Measurements from ENCODE around the gene MORC1. TPM values are rescaled to one million over a fixed set of nuclear protein-coding genes. Genes with fewer than 3 reads are reported as not detected.

Gene MORC1
- total RNA-seq, 1 experiment from 2014 or later: not detected

- Histone ChIP-seq H3K27me3 (replicated peaks; ENCODE audit: control insufficient read depth, insufficient read depth, low read length) (no peaks in the 10 kb centered on the region), H3K36me3 (ENCODE audit: control insufficient read depth, insufficient read depth, low read length) (no peaks in the 10 kb centered on the region), H3K9me3 (no peaks in the 10 kb centered on the region), H3K4me3 (ENCODE audit: low read depth, low read length) (no peak overlapping the region), H3K4me1 (no peaks in the 10 kb centered on the region)
- POLR2A ChIA-PET: no interaction called here
- no TSS peak for BruUV-seq (replicated peaks)
- intact Hi-C loops (cut with micrococcal nuclease; ENCODE audit: unreplicated experiment): no loop called here
- no peak for TF ChIP-seq CTCF (IDR thresholded peaks at IDR 0.05; ENCODE audit: insufficient read depth in 1 of 2, low read depth in 1 of 2, low read length in 1 of 2, severe bottlenecking in 1 of 2, unreplicated experiment in 1 of 2)
- DNase-seq: no peak
- CTCF ChIA-PET: no interaction called here
- Mint-ChIP-seq H3K36me3 (ENCODE audit: insufficient read depth, unreplicated experiment) (no peaks in the 10 kb centered on the region), H3K4me3 (ENCODE audit: unreplicated experiment) (no peak overlapping the region), H3K4me1 (ENCODE audit: low read depth, unreplicated experiment) (no peaks in the 10 kb centered on the region), H3K27me3 (ENCODE audit: insufficient read depth, unreplicated experiment) (no peaks in the 10 kb centered on the region), H3K9me3 (ENCODE audit: unreplicated experiment) (no peaks in the 10 kb centered on the region), H3K27ac (ENCODE audit: unreplicated experiment) (no peak overlapping the region)
Observed at GRCh38 chr3:109047366-109047765, 70.6 kb downstream of the MORC1 start.

- Mint-ChIP-seq H3K4me3 (ENCODE audit: unreplicated experiment) (no peak overlapping the region), H3K27me3 (ENCODE audit: insufficient read depth, unreplicated experiment) (peaks cover 2% of the 10 kb centered on the region), H3K9me3 (ENCODE audit: unreplicated experiment) (peaks cover 2% of the 10 kb centered on the region), H3K27ac (ENCODE audit: unreplicated experiment) (no peak overlapping the region), H3K36me3 (ENCODE audit: insufficient read depth, unreplicated experiment) (no peaks in the 10 kb centered on the region), H3K4me1 (ENCODE audit: low read depth, unreplicated experiment) (no peaks in the 10 kb centered on the region)
- Histone ChIP-seq H3K9me3 (no peaks in the 10 kb centered on the region), H3K27me3 (replicated peaks; ENCODE audit: control insufficient read depth, insufficient read depth, low read length) (no peaks in the 10 kb centered on the region), H3K36me3 (ENCODE audit: control insufficient read depth, insufficient read depth, low read length) (no peaks in the 10 kb centered on the region), H3K4me1 (no peaks in the 10 kb centered on the region), H3K4me3 (ENCODE audit: low read depth, low read length) (no peak overlapping the region)
- intact Hi-C loops (cut with micrococcal nuclease; ENCODE audit: unreplicated experiment): no loop called here
- no TSS peak for BruUV-seq (replicated peaks)
- ChIA-PET CTCF (no interaction called here), POLR2A (no interaction called here)
- DNase-seq: no peak
- TF ChIP-seq CTCF (IDR thresholded peaks at IDR 0.05; ENCODE audit: insufficient read depth in 1 of 2, low read depth in 1 of 2, low read length in 1 of 2, severe bottlenecking in 1 of 2, unreplicated experiment in 1 of 2): no peak
Observed at GRCh38 chr3:109045271-109046040, 72.5 kb downstream of the MORC1 start.

- intact Hi-C loops (cut with micrococcal nuclease; ENCODE audit: unreplicated experiment): no loop called here
- Histone ChIP-seq H3K9me3 (no peaks in the 10 kb centered on the region), H3K36me3 (ENCODE audit: control insufficient read depth, insufficient read depth, low read length) (no peaks in the 10 kb centered on the region), H3K4me1 (no peaks in the 10 kb centered on the region), H3K4me3 (ENCODE audit: low read depth, low read length) (no peak overlapping the region), H3K27me3 (replicated peaks; ENCODE audit: control insufficient read depth, insufficient read depth, low read length) (no peaks in the 10 kb centered on the region)
- H3K4me3 Mint-ChIP-seq (ENCODE audit: unreplicated experiment): no peak overlapping the region
- CTCF ChIA-PET: no interaction called here
- peaks cover 16% of the 10 kb centered on the region for H3K9me3 Mint-ChIP-seq (ENCODE audit: unreplicated experiment)
- DNase-seq: no peak
- no TSS peak for BruUV-seq (replicated peaks)
- peaks cover 2% of the 10 kb centered on the region for H3K27me3 Mint-ChIP-seq (ENCODE audit: insufficient read depth, unreplicated experiment)
- POLR2A ChIA-PET: no interaction called here
- H3K36me3 Mint-ChIP-seq (ENCODE audit: insufficient read depth, unreplicated experiment): no peaks in the 10 kb centered on the region
- no peaks in the 10 kb centered on the region for H3K4me1 Mint-ChIP-seq (ENCODE audit: low read depth, unreplicated experiment)
- no peak for TF ChIP-seq CTCF (IDR thresholded peaks at IDR 0.05; ENCODE audit: insufficient read depth in 1 of 2, low read depth in 1 of 2, low read length in 1 of 2, severe bottlenecking in 1 of 2, unreplicated experiment in 1 of 2)
- no peak overlapping the region for H3K27ac Mint-ChIP-seq (ENCODE audit: unreplicated experiment)
Observed at GRCh38 chr3:109035082-109035481, 82.9 kb downstream of the MORC1 start.
